CD14-positive monocyte (primary cell): Measurements from ENCODE around the gene MYOC. TPM values are rescaled to one million over a fixed set of nuclear protein-coding genes. Genes with fewer than 3 reads are reported as not detected.
A peak's percentile ranks its signal among the peaks of the same experiment; 100 is the strongest.

Source experiments
- DNase-seq, 3 donors: peaks; one replicate each; pipeline ENCODE4 v3.0.0-alpha.2; 2011 to 2022
- H2AFZ ChIP-seq: 2 replicates; pipeline ENCODE4 v1.6.0; 2012; ENCODE audit warnings: mild to moderate bottlenecking, low read depth, low read length, inconsistent platforms; ENCODE audit not compliant: insufficient read depth, poor library complexity, severe bottlenecking
- H3K27ac ChIP-seq, 2 donors: 1 replicate in 1 of 2; 2 replicates in 1 of 2; pipeline ENCODE4 v1.5.1; 2012 to 2013; ENCODE audit warnings: low read length in 2 of 2, control low read depth in 1 of 2, inconsistent platforms in 1 of 2, low read depth in 1 of 2, mild to moderate bottlenecking in 1 of 2
- H3K27me3 ChIP-seq, 2 donors: one replicate each; pipeline versions ENCODE4 v1.6.0 to v1.6.1; 2011 to 2013; ENCODE audit warnings: low read length in 2 of 2; ENCODE audit not compliant: control insufficient read depth in 2 of 2, insufficient read depth in 2 of 2
- H3K36me3 ChIP-seq, 2 donors: replicated peaks in 1 of 2; 1 replicate in 1 of 2; 2 replicates in 1 of 2; pipeline versions ENCODE4 v1.5.1 to v1.6.1; 2012 to 2013; ENCODE audit warnings: low read length in 2 of 2, control low read depth in 1 of 2, inconsistent platforms in 1 of 2, mild to moderate bottlenecking in 1 of 2; ENCODE audit not compliant: insufficient read depth in 2 of 2, control insufficient read depth in 1 of 2
- H3K4me1 ChIP-seq, 2 donors: 1 replicate in 1 of 2; 2 replicates in 1 of 2; pipeline versions ENCODE4 v1.5.1 to v1.6.1; 2012 to 2013; ENCODE audit warnings: low read length in 2 of 2, control low read depth in 1 of 2, inconsistent platforms in 1 of 2, mild to moderate bottlenecking in 1 of 2, moderate library complexity in 1 of 2; ENCODE audit not compliant: insufficient read depth in 2 of 2, control insufficient read depth in 1 of 2
- H3K4me2 ChIP-seq: replicated peaks from 2 replicates; pipeline ENCODE3; 2012; ENCODE audit warnings: low read length, moderate library complexity, mild to moderate bottlenecking; ENCODE audit not compliant: poor library complexity, severe bottlenecking; ENCODE audit errors: extremely low read depth
- H3K4me3 ChIP-seq, 3 experiments: fragments of 200-600 bp in 1 of 3; sonication (generic) in 1 of 3; replicated peaks in 1 of 3; 1 replicate in 2 of 3; 2 replicates in 1 of 3; pipeline ENCODE4 v1.5.1; 2011 to 2013; ENCODE audit warnings: low read length in 3 of 3, mild to moderate bottlenecking in 3 of 3, control low read depth in 2 of 3, low read depth in 2 of 3, inconsistent platforms in 1 of 3, moderate library complexity in 1 of 3
- H3K79me2 ChIP-seq: 2 replicates; pipeline ENCODE4 v1.6.0; 2012; ENCODE audit warnings: mild to moderate bottlenecking, control low read depth, inconsistent platforms, low read length, moderate library complexity; ENCODE audit not compliant: insufficient read depth
- H3K9ac ChIP-seq: 2 replicates; pipeline ENCODE4 v1.6.0; 2017; ENCODE audit warnings: low read length, mild to moderate bottlenecking; ENCODE audit not compliant: insufficient read depth, poor library complexity, severe bottlenecking
- H3K9me3 ChIP-seq, 2 donors: replicated peaks in 1 of 2; 1 replicate in 1 of 2; 2 replicates in 1 of 2; pipeline versions ENCODE4 v1.5.1 to v1.6.1; 2012 to 2013; ENCODE audit warnings: low read length in 2 of 2, control low read depth in 1 of 2; ENCODE audit not compliant: control insufficient read depth in 1 of 2, insufficient read depth in 1 of 2
- H4K20me1 ChIP-seq: 2 replicates; pipeline ENCODE4 v1.6.0; 2012; ENCODE audit warnings: mild to moderate bottlenecking, low read length, control low read depth, moderate library complexity; ENCODE audit not compliant: insufficient read depth
- H3K27ac Mint-ChIP-seq, 7 donors: one replicate each; pipeline ENCODE4 v1.8.0; 2020; ENCODE audit warnings: mild to moderate bottlenecking in 7 of 7, mixed read lengths in 7 of 7, moderate library complexity in 6 of 7, inconsistent platforms in 2 of 7
- H3K27me3 Mint-ChIP-seq, 3 donors: one replicate each; pipeline ENCODE4 v1.8.0; 2021 to 2022; ENCODE audit warnings: low read depth in 3 of 3, mild to moderate bottlenecking in 3 of 3, mixed read lengths in 3 of 3, moderate library complexity in 3 of 3, inconsistent platforms in 1 of 3
- H3K36me3 Mint-ChIP-seq, 2 donors: one replicate each; pipeline ENCODE4 v1.8.0; 2020; ENCODE audit warnings: mixed read lengths in 2 of 2, inconsistent platforms in 1 of 2, mild to moderate bottlenecking in 1 of 2
- H3K4me1 Mint-ChIP-seq: one replicate; pipeline ENCODE4 v1.8.0; 2020; ENCODE audit warnings: mild to moderate bottlenecking, mixed read lengths
- H3K4me3 Mint-ChIP-seq, 2 donors: one replicate each; pipeline ENCODE4 v1.8.0; 2020; ENCODE audit warnings: mild to moderate bottlenecking in 2 of 2, mixed read lengths in 2 of 2, moderate library complexity in 1 of 2
- H3K9me3 Mint-ChIP-seq, 7 donors: one replicate each; pipeline ENCODE4 v1.8.0; 2020 to 2022; ENCODE audit warnings: mixed read lengths in 7 of 7, mild to moderate bottlenecking in 6 of 7, moderate library complexity in 6 of 7, inconsistent platforms in 2 of 7
- CTCF ChIP-seq: fragments of 200-600 bp; IDR thresholded peaks from one replicate; pipeline ENCODE4 v1.8.0; 2022; ENCODE audit warnings: antibody characterized with exemption, mild to moderate bottlenecking
- WGBS: methylation state at CpG from one replicate; pipeline ENCODE4 v1.1.5; 2013; ENCODE audit warnings: missing lambda C conversion rate; ENCODE audit not compliant: insufficient coverage; 5-methylcytosine and 5-hydroxymethylcytosine counted together
- intact Hi-C, 2 donors: fragments of 100-400 bp; cut with micrococcal nuclease; formaldehyde crosslinking; loops; one replicate each; pipeline versions ENCODE4 v1.15.0 to v1.15.1; 2023
- polyA plus RNA-seq, 3 donors: library from polyadenylated mRNA; depleted of rRNA in 1 of 3; unstranded in 2 of 3; stranded (reverse) in 1 of 3; fragments of 300-500 nt in 2 of 3; fragments of >200 nt in 1 of 3; fragmentation: Illumina TruSeq in 2 of 3; gene quantifications; 1 replicate in 2 of 3; 2 replicates in 1 of 3; pipeline ENCODE4 v1.2.3, GENCODE V29; 2012 to 2021

The MYOC gene
- polyA plus RNA-seq, 3 donors, result not detected

- no peaks in the 10 kb centered on the region for H3K27me3 ChIP-seq
- H3K9ac ChIP-seq, result no peak overlapping the region
- H3K9me3 Mint-ChIP-seq, result peaks cover 0 to 5% (median 0%) of the 10 kb centered on the region in 7 donors
- intact Hi-C loops, result no loop called here
- no peaks in the 10 kb centered on the region for H3K4me1 ChIP-seq
- no peaks in the 10 kb centered on the region for H3K4me1 Mint-ChIP-seq
- no peak overlapping the region for H2AFZ ChIP-seq
- no peak overlapping the region for H3K27ac ChIP-seq
- H3K36me3 Mint-ChIP-seq, result no peaks in the 10 kb centered on the region
- H3K4me3 Mint-ChIP-seq, result no peak overlapping the region
- DNase-seq, result no peak
- no peaks in the 10 kb centered on the region for H3K36me3 ChIP-seq
- no peaks in the 10 kb centered on the region for H3K9me3 ChIP-seq
- H3K79me2 ChIP-seq, result no peaks in the 10 kb centered on the region
- H3K4me2 ChIP-seq, result no peak overlapping the region
- no peak overlapping the region for H3K4me3 ChIP-seq
- H4K20me1 ChIP-seq, result no peaks in the 10 kb centered on the region
- no peak overlapping the region for H3K27ac Mint-ChIP-seq
- TF ChIP-seq CTCF, result no peak
- no CpG with 5 or more reads among the region's 1 CpG for WGBS
- H3K27me3 Mint-ChIP-seq, result peaks cover 0 to 5% (median 1%) of the 10 kb centered on the region in 3 donors
These were observed 27.3 kb downstream of the MYOC start for GRCh38 chr1:171625225-171625624.

- H3K27ac Mint-ChIP-seq, result peak overlapping the region in 2 of 7 donors; percentile 20 to 25
These were observed 28.7 kb downstream of the MYOC start for GRCh38 chr1:171623651-171624331.

More at GRCh38 chr1:171623651-171624331, 28.7 kb downstream of the MYOC start:
- 100% methylated on average over 3 of the region's 9 CpGs for WGBS
- H3K9me3 Mint-ChIP-seq, result peaks cover 0 to 3% (median 0%) of the 10 kb centered on the region in 7 donors
- H3K9me3 ChIP-seq, result no peaks in the 10 kb centered on the region
- H3K4me1 Mint-ChIP-seq, result no peaks in the 10 kb centered on the region
- intact Hi-C loops, result no loop called here
- H3K4me1 ChIP-seq, result no peaks in the 10 kb centered on the region
- H3K4me3 Mint-ChIP-seq, result no peak overlapping the region
- peaks cover 0 to 5% (median 1%) of the 10 kb centered on the region in 3 donors for H3K27me3 Mint-ChIP-seq
- DNase-seq, result no peak
- H3K9ac ChIP-seq, result no peak overlapping the region
- no peak overlapping the region for H3K4me3 ChIP-seq
- no peak overlapping the region for H3K27ac ChIP-seq
- H3K36me3 ChIP-seq, result no peaks in the 10 kb centered on the region
- H3K79me2 ChIP-seq, result no peaks in the 10 kb centered on the region
- H4K20me1 ChIP-seq, result no peaks in the 10 kb centered on the region
- H2AFZ ChIP-seq, result no peak overlapping the region
- H3K36me3 Mint-ChIP-seq, result no peaks in the 10 kb centered on the region
- no peaks in the 10 kb centered on the region for H3K27me3 ChIP-seq
- H3K4me2 ChIP-seq, result no peak overlapping the region
- no peak for TF ChIP-seq CTCF
